Measurements from ENCODE around the gene USP35.

DNA sequence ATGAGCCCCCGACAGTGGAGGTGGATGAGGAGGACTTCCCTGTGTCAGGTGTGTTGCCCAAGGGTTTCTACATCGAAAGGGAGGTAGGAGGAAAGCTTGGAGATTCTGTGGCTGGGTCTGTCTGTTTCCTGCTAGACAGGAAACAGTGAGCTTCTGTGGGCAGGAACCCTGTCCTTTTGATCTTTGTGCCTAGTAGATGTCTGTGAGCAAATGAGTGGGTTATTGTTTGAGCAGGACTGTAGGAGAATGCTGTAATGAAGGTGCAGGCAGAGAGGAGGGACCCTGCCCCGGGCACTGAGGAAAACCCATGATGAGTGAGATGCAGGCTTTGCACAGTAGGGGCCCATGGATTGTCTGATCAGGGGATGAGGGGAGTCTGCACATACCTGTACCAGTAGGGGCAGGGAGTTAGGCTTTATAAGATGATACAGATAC is 14.0 kb downstream of the USP35 start:
- TF ChIP-seq, protein P1, sequence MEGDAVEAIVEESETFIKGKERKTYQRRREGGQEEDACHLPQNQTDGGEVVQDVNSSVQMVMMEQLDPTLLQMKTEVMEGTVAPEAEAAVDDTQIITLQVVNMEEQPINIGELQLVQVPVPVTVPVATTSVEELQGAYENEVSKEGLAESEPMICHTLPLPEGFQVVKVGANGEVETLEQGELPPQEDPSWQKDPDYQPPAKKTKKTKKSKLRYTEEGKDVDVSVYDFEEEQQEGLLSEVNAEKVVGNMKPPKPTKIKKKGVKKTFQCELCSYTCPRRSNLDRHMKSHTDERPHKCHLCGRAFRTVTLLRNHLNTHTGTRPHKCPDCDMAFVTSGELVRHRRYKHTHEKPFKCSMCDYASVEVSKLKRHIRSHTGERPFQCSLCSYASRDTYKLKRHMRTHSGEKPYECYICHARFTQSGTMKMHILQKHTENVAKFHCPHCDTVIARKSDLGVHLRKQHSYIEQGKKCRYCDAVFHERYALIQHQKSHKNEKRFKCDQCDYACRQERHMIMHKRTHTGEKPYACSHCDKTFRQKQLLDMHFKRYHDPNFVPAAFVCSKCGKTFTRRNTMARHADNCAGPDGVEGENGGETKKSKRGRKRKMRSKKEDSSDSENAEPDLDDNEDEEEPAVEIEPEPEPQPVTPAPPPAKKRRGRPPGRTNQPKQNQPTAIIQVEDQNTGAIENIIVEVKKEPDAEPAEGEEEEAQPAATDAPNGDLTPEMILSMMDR (IDR thresholded peaks at IDR 0.05): no peak
- TF ChIP-seq POLR2A (IDR thresholded peaks at IDR 0.05): no peak
